Measurements from ENCODE around the gene CLSTN3. TPM values are rescaled to one million over a fixed set of nuclear protein-coding genes. Genes with fewer than 3 reads are reported as not detected.

The CLSTN3 gene
- total RNA-seq, 1 donor: 13.6 TPM

DNA sequence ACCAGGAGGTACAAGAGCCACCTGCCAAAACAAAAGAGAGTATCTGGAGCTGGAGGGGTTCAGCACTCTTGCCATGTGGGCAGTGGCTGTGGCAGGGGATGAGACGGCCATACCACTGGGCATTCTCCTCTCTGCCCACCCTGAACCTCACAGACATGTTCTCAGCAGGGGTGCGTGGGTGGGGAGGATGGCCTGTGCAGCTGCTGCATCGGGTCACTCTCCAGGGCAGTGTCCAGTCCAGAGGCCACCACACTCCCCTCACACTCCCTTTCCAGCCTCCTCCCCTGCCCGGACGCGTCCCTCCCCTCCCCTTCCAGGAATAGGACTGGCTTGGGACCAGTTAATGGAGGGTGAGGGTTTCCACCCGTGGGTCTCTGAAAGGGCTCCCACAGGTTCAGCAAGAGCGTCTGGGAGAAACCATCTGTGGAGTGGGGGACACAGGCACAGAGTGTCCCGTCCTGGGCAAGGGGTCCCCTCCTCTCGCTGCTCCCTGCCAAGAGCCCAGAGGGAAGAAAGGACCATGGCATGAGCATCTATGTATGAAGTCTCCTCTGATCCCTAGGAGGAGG lies 38.4 kb upstream of the CLSTN3 start:
- H3K4me3 ChIP-seq (ENCODE audit: low read depth, low read length): peak overlapping the region; percentile 95
- peak; percentile 47 for DNase-seq (ENCODE audit: low read depth)
- TF ChIP-seq, protein P1, sequence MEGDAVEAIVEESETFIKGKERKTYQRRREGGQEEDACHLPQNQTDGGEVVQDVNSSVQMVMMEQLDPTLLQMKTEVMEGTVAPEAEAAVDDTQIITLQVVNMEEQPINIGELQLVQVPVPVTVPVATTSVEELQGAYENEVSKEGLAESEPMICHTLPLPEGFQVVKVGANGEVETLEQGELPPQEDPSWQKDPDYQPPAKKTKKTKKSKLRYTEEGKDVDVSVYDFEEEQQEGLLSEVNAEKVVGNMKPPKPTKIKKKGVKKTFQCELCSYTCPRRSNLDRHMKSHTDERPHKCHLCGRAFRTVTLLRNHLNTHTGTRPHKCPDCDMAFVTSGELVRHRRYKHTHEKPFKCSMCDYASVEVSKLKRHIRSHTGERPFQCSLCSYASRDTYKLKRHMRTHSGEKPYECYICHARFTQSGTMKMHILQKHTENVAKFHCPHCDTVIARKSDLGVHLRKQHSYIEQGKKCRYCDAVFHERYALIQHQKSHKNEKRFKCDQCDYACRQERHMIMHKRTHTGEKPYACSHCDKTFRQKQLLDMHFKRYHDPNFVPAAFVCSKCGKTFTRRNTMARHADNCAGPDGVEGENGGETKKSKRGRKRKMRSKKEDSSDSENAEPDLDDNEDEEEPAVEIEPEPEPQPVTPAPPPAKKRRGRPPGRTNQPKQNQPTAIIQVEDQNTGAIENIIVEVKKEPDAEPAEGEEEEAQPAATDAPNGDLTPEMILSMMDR (IDR thresholded peaks at IDR 0.05; ENCODE audit: insufficient read depth, low read length): no peak

DNA sequence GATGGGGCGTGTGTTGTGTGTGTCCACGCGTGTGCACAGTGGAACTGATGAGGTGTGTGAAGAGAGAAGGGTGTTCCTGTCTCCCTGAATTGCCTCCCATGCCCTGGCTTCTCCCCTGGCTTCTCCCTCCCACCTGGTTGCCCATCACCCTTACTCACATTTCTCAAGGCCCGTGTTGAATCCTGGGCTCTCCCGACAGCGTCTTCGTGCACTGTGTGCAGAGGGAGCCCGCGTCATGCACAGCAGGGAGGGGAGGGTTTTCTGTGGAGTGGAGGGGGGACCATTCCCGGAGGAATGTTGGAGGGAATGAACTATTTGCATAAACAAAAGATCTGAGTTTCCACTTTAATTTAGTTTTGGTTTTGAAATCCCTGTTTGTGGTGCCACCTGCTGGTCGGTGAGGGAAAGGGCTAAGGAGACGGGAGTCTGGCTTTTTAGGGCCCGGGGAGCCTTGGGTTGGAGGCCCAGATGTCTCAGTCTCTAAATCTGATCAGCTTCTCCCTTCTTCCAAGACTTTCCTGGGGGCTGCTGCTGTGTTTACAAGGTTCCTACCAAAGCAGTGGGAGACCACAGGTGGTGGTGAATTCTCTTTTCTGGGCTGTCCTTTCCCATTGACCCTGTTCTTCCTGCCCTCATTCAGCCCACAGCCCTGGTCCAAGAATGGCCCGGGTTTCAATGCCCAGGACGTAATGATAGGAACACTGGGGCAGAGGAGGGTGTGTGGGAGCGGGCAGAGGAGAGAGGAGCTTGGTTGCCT lies 37.8 kb upstream of the CLSTN3 start, which contains the start of gene C1R:
C1R (minus strand) TSS at position 217 of the 757 bp plus-strand sequence; CDS start at position 160, 57 bp downstream.
- H3K4me3 ChIP-seq (ENCODE audit: low read depth, low read length): peak within 1 kb of the TSS; percentile 95
- TF ChIP-seq, protein P1 (IDR thresholded peaks at IDR 0.05; ENCODE audit: insufficient read depth, low read length): peak; percentile 92

DNA sequence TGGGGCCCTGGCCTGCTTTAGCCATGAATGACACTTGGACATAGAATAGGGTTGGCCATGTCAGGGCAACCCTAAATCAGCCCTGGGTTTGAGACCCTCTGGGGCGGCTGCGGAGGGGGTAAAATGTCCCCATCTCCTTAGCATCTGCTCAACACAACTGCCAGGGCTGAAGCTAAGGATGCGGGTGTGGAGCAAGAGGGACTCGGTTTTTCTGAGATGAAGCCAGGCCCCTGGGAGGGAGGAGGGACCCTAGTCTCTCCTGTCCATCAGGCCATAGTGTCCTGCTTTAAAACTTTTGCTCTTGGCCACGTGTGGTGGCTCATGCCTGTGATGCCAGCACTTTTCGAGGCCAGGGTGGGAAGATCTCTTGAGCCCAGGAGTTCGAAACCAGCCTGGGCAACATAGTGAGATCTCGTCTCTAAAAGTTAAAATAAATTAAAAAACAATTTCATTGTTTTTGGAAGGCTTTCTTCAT lies 37.1 kb upstream of the CLSTN3 start:
- H3K4me3 ChIP-seq (ENCODE audit: low read depth, low read length): no peak overlapping the region
- DNase-seq (ENCODE audit: low read depth): no peak
- TF ChIP-seq, protein P1 (IDR thresholded peaks at IDR 0.05; ENCODE audit: insufficient read depth, low read length): no peak

More for the DNA sequence above, 37.8 kb upstream of the CLSTN3 start, which contains the start of gene C1R:
- DNase-seq (ENCODE audit: low read depth): peak; percentile 97

DNA sequence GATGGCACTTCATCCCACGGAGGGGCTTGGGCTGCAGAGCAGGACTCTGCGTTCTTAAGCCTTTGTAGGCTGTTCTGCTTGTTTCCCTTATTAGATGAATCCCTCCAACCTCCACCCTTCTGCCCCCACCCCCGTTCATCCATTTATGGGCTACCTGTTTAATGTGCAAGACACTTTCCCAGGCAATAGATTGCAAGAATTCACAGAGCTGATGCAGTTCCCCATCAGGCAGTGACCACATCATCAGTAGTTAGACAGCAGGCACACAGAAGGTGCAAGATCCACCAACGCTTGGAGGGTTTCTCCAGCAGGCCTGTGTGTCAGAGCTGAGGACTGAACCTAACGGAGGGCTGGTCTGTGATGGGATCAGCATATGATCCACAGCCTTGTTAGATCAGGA lies 36.7 kb upstream of the CLSTN3 start:
- TF ChIP-seq, protein P1 (IDR thresholded peaks at IDR 0.05; ENCODE audit: insufficient read depth, low read length): no peak
- no peak for DNase-seq (ENCODE audit: low read depth)
- H3K4me3 ChIP-seq (ENCODE audit: low read depth, low read length): no peak overlapping the region

DNA sequence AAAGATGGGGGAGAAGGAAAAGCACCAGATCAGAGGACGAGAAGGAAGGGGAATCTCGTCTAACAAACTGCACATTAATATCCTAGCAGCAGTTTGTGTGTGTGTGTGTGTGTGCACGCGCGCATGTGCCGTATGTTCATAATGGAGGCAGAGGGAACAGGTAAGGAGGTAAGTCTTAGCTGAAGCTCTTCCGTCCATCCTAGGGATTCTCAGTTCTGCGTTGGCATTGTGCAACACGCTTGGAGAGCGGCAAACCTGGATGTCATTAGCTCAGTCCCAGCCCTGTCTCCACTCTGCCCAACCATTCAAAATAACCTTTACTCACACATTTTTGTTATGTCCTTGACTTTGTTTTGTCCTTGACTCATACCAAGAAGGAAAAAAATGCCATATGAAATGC lies 36.3 kb upstream of the CLSTN3 start:
- peak; percentile 56 for DNase-seq (ENCODE audit: low read depth)
- TF ChIP-seq, protein P1 (IDR thresholded peaks at IDR 0.05; ENCODE audit: insufficient read depth, low read length): no peak
- H3K4me3 ChIP-seq (ENCODE audit: low read depth, low read length): no peak overlapping the region

DNA sequence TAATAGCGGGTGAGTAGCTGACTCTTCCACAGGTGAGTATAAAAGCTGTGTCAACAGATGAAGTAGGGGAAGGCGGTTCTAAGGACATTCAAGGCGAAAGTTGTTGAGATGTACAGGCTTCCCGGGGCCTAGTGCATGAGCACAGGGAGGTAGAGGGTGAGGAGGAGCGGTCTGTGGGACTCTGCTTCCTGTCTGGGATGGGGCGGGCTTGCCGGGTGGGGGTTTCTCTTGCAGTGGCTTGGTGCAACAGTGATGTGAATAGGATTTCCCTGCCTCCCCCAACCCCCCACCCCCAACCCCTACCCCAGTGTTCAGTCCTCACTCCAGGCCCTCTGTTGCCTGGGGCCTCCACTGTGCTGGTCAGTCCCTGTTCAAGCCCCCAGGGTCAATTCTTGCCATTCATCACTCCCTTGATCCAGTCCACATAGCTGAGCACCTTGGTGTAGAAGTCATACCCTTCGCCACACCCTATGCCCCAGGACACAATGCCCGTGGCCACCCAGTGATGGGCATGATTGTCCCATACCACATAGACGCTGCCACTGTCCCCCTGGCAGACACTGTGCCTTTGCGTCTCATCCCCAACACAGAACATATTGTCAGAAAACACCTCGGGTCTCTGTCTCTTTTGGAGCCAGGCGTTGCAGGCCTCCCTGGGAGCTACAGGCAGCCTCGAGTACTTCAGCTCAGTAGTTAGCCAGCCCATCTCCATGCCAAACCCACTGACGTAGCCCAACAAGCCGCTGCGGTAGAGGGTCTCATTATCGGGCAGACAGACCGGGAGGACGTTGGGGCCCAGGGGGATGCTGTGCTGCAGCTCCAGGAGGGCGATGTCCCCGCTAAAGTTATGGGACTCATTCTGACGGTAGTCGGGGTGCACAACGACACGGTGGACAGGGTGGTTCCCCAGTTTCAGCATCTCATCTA lies 33.9 kb upstream of the CLSTN3 start:
- no peak overlapping the region for H3K4me3 ChIP-seq (ENCODE audit: low read depth, low read length)
- DNase-seq (ENCODE audit: low read depth): no peak
- TF ChIP-seq, protein P1 (IDR thresholded peaks at IDR 0.05; ENCODE audit: insufficient read depth, low read length): no peak
